ENCODE results near the gene VCAM1.

GRCh38 chr1:100731309-100731708 is 11.8 kb downstream of the VCAM1 start:
- no peak for TF ChIP-seq CTCF (conservative IDR thresholded peaks at IDR 0.05; ENCODE audit: low read depth, low read length)
- no peak for TF ChIP-seq EZH2phosphoT487 (IDR thresholded peaks at IDR 0.05; ENCODE audit: borderline replicate concordance, low read length)
- TF ChIP-seq EZH2 (IDR thresholded peaks at IDR 0.05; ENCODE audit: low read length, unreplicated experiment): no peak
